A549 (cell line): ENCODE data around the gene TBC1D4. TPM values are rescaled to one million over a fixed set of nuclear protein-coding genes. Genes with fewer than 3 reads are reported as not detected.

ENCODE experiments used
- ATAC-seq, 2 experiments: fragments of 200-7000 bp in 1 of 2; fragments of >200 bp in 1 of 2; cut with Nextera tagmentation in 1 of 2; cut with Tn5 transposase in 1 of 2; 3 replicates each; pipeline versions ENCODE4 v1.8.0 to v1.9.1; 2018 to 2020; ENCODE audit warnings: mild to moderate bottlenecking in 1 of 2, moderate library complexity in 1 of 2
- CTCF ChIA-PET: fragments of 300-600 bp; sonication (Branson Sonifier 250); formaldehyde crosslinking; extraction: SDS; loops from one replicate; lab custom pipeline; 2021; ENCODE audit warnings: antibody characterized with exemption, inconsistent platforms; lab: Yijun Ruan, JAX
- POLR2A ChIA-PET: fragments of 350-600 bp; formaldehyde crosslinking; extraction: SDS; loops from one replicate; lab custom pipeline; 2021; ENCODE audit warnings: antibody characterized with exemption, inconsistent platforms; lab: Yijun Ruan, JAX
- DNase-seq, 2 experiments: peaks; one replicate each; pipeline versions ENCODE4 v3.0.0 to v3.0.0-alpha.2; 2011 to 2016; ENCODE audit warnings: low read depth in 1 of 2, low spot score in 1 of 2
- FAIRE-seq: peaks from 2 replicates; lab custom pipeline; 2011; peaks lifted over from hg19 to GRCh38; lab: Jason Lieb, UNC
- H3K27ac ChIP-seq, 2 experiments: fragments of >200 bp; sonication (Bioruptor Twin); formaldehyde crosslinking; 3 replicates each; pipeline ENCODE4 v1.5.1; 2016 to 2017
- H3K4me1 ChIP-seq: fragments of >200 bp; sonication (Bioruptor Twin); formaldehyde crosslinking; 3 replicates; pipeline ENCODE4 v1.6.1; 2016
- H3K4me2 ChIP-seq: fragments of >200 bp; sonication (Bioruptor Twin); formaldehyde crosslinking; 3 replicates; pipeline ENCODE4 v1.6.1; 2016
- H3K4me3 ChIP-seq: fragments of >200 bp; sonication (Bioruptor Twin); formaldehyde crosslinking; 3 replicates; pipeline ENCODE4 v1.5.1; 2016
- H3K9me3 ChIP-seq: fragments of >200 bp; sonication (Bioruptor Twin); formaldehyde crosslinking; 3 replicates; pipeline ENCODE4 v1.6.1; 2016
- CHD2 ChIP-seq: fragments of 150-350 bp; IDR thresholded peaks from 2 replicates; pipeline ENCODE4 v1.6.1; 2014; ENCODE audit warnings: low read length; ENCODE audit not compliant: partially characterized antibody
- FOXS1 ChIP-seq: fragments of 250-450 bp; sonication (Bioruptor Pico); IDR thresholded peaks from 2 replicates; pipeline ENCODE4 v1.5.0; 2020; ENCODE audit warnings: mild to moderate bottlenecking, moderate library complexity
- HEYL ChIP-seq: fragments of 250-450 bp; sonication (Bioruptor Pico); IDR thresholded peaks from 2 replicates; pipeline ENCODE4 v1.8.0; 2021; ENCODE audit warnings: mild to moderate bottlenecking, moderate library complexity
- HOXA7 ChIP-seq: fragments of 250-450 bp; sonication (Bioruptor Pico); IDR thresholded peaks from 2 replicates; pipeline ENCODE4 v1.5.0; 2020; ENCODE audit warnings: mild to moderate bottlenecking, moderate library complexity
- HOXB13 ChIP-seq: fragments of 250-450 bp; sonication (Bioruptor Pico); IDR thresholded peaks from 2 replicates; pipeline ENCODE4 v1.5.0; 2020; ENCODE audit warnings: low read depth, mild to moderate bottlenecking, moderate library complexity
- JUN ChIP-seq, 2 experiments: fragments of >200 bp; sonication (Bioruptor Twin); formaldehyde crosslinking; IDR thresholded peaks; 2 replicates in 1 of 2; 3 replicates in 1 of 2; pipeline ENCODE4 v1.6.1; 2016 to 2017
- JUNB ChIP-seq: fragments of >200 bp; sonication (Bioruptor Twin); formaldehyde crosslinking; IDR thresholded peaks from 2 replicates; pipeline ENCODE4 v1.6.1; 2016
- MYC ChIP-seq: IDR thresholded peaks from 2 replicates; pipeline ENCODE4 v1.6.1; 2012; ENCODE audit warnings: mild to moderate bottlenecking, inconsistent platforms, low read length, improper control_type of control experiment, borderline replicate concordance
- RAD21 ChIP-seq, 2 experiments: fragments of >200 bp in 1 of 2; sonication (Bioruptor Twin) in 1 of 2; formaldehyde crosslinking in 1 of 2; IDR thresholded peaks in 1 of 2; conservative IDR thresholded peaks in 1 of 2; 2 replicates in 1 of 2; 3 replicates in 1 of 2; pipeline ENCODE4 v1.6.1; 2012 to 2018; ENCODE audit warnings: inconsistent platforms in 1 of 2
- SMC3 ChIP-seq: fragments of >200 bp; sonication (Bioruptor Twin); formaldehyde crosslinking; IDR thresholded peaks from 3 replicates; pipeline ENCODE4 v1.6.1; 2018; ENCODE audit warnings: inconsistent platforms
- SREBF2 ChIP-seq: fragments of 450-650 bp; IDR thresholded peaks from 2 replicates; pipeline ENCODE4 v1.6.1; 2014; ENCODE audit warnings: mild to moderate bottlenecking, moderate library complexity
- ZC3H11A ChIP-seq: fragments of 450-650 bp; IDR thresholded peaks from 2 replicates; pipeline ENCODE4 v1.6.1; 2014; ENCODE audit warnings: antibody characterized with exemption, mild to moderate bottlenecking
- ZSCAN20 ChIP-seq: fragments of 250-450 bp; sonication (Bioruptor Pico); IDR thresholded peaks from 2 replicates; pipeline ENCODE4 v1.8.0; 2022; ENCODE audit warnings: mild to moderate bottlenecking, moderate library complexity
- WGBS: methylation state at CpG from one replicate; pipeline ENCODE4 v1.1.6; 2017; ENCODE audit errors: missing lambda C conversion rate; 5-methylcytosine and 5-hydroxymethylcytosine counted together
- polyA plus RNA-seq, 4 experiments: library from polyadenylated mRNA; depleted of rRNA in 3 of 4; stranded (reverse); fragments of >200 nt; fragmentation: RNase III in 1 of 4; extraction: RNeasy Plus Mini Kit Qiagen cat#74134 plus additional on column Dnase treatment in 1 of 4; gene quantifications; 2 replicates in 3 of 4; 3 replicates in 1 of 4; pipeline ENCODE4 v1.2.3, GENCODE V29; 2011 to 2017
- TF ChIP-seq, protein P1 (sequence below): fragments of >200 bp; sonication (Bioruptor Twin); formaldehyde crosslinking; IDR thresholded peaks from 3 replicates; pipeline ENCODE4 v1.5.1; 2016
- TF ChIP-seq, protein P2 (sequence below): fragments of >200 bp; sonication (Bioruptor Twin); formaldehyde crosslinking; IDR thresholded peaks from 2 replicates; pipeline ENCODE4 v1.6.1; 2016
- TF ChIP-seq, protein P3 (sequence below): fragments of 250-450 bp; sonication (Bioruptor Pico); IDR thresholded peaks from 2 replicates; pipeline ENCODE4 v1.5.0; 2020; ENCODE audit warnings: low read depth, mild to moderate bottlenecking, moderate library complexity
- TF ChIP-seq, protein P4 (sequence below): fragments of 450-650 bp; IDR thresholded peaks from 2 replicates; pipeline ENCODE4 v1.6.1; 2014; ENCODE audit warnings: antibody characterized with exemption

The TBC1D4 gene
- polyA plus RNA-seq, 2 of the 4 experiments (the other 2 are of a cell fraction), result 9.5 to 12.5 TPM

DNA sequence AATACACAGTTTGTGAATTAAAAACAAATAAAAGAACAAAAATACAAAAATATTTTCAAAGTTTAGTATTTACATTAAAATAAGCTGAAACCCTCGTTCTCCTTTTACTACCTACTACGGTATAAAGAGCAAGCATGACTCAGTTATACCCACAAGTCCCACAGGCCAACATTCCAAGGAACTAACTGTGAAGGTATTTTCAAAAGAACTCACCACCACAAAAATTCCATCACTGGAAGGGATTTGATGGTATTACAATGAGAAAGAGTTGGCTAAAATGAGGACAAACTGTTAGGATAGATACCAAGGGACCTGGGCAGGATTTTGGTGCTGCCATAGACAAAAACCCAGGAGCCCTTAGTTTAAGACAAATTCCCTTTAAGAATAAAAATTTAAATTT lies 122.7 kb downstream of the TBC1D4 start:
- POLR2A ChIA-PET, result no interaction called here

DNA sequence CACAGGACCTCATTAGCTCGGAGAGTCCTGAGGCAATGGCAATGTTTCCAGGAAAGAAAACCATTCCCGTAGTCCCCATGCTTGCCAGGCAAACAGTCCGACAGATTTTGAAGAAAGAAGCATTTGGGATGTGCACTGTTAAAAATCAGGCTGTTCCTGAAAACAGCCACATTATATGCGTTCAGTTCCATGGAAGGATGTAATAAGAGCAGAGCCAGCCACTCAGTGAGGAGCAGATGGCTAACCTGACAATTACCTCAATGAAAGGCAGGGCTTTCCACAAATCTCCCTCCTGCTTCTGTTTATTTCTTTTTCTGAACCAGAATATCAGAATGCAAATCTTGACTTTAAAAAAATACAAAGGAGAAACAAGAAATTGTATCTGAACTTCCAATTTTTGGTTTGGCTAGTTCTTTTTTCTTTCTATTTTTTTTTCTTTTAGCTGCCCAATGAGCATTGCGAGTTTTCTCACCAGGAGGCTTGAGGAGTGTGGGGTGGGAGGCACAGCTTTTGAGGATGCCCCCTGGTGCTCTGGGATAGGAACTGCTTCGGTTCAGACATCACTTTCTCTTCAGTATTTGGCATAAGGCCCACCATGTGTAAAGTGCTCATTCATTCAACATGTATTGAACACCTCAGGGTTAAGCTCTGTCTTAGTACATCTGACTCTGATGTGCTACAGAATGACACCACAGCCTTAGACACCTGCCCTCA lies 124.2 kb downstream of the TBC1D4 start:
- no peak for FAIRE-seq
- ChIA-PET POLR2A (no interaction called here), CTCF (interaction anchor here (0.7 to 1.4 kb wide), 4 partner anchors 8 to 336 kb away, joined by 3 to 7 read pairs (median 3); no protein-coding TSS in a partner anchor)
- Histone ChIP-seq H3K4me1 (peaks cover 6% of the 10 kb centered on the region; the same call in 1 of the 3 replicates), H3K4me2 (no peak overlapping the region), H3K9me3 (no peaks in the 10 kb centered on the region), H3K27ac (no peak overlapping the region), H3K4me3 (no peak overlapping the region)
- no peak for TF ChIP-seq ZC3H11A
- TF ChIP-seq RAD21 (conservative IDR thresholded peaks at IDR 0.05 in 1 of 2, IDR thresholded peaks at IDR 0.05 in 1 of 2), result 0 out of 5 replicates have a peak, but pooled peaks of 1 of the 2 experiments have one; percentile 20
- TF ChIP-seq, protein P1, sequence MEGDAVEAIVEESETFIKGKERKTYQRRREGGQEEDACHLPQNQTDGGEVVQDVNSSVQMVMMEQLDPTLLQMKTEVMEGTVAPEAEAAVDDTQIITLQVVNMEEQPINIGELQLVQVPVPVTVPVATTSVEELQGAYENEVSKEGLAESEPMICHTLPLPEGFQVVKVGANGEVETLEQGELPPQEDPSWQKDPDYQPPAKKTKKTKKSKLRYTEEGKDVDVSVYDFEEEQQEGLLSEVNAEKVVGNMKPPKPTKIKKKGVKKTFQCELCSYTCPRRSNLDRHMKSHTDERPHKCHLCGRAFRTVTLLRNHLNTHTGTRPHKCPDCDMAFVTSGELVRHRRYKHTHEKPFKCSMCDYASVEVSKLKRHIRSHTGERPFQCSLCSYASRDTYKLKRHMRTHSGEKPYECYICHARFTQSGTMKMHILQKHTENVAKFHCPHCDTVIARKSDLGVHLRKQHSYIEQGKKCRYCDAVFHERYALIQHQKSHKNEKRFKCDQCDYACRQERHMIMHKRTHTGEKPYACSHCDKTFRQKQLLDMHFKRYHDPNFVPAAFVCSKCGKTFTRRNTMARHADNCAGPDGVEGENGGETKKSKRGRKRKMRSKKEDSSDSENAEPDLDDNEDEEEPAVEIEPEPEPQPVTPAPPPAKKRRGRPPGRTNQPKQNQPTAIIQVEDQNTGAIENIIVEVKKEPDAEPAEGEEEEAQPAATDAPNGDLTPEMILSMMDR, result peak; percentile 26
- DNase-seq, result peak; percentile 47 to 69
- 75% methylated on average over 6 of the region's 6 CpGs for WGBS
- ATAC-seq, result peak; percentile 90 to 93

More for the DNA sequence above, 122.7 kb downstream of the TBC1D4 start:
- WGBS, result 42% methylated on average over 2 of the region's 2 CpGs
- no peaks in the 10 kb centered on the region for H3K9me3 ChIP-seq
- no peak overlapping the region for H3K27ac ChIP-seq
- ATAC-seq, result peak in 1 of 2 experiments; percentile 47; a peak in 1 of 6 replicates
- DNase-seq, result peak; percentile 4 to 16
- H3K4me1 ChIP-seq, result peaks cover 6% of the 10 kb centered on the region; the same call in 1 of the 3 replicates
- peak overlapping the region; percentile 15; the same call in 2 of the 3 replicates for H3K4me2 ChIP-seq
- no peak overlapping the region for H3K4me3 ChIP-seq
- no peak for FAIRE-seq
- TF ChIP-seq JUNB (no peak), CHD2 (no peak), HEYL (CRISPR knock-in tag) (no peak), FOXS1 (CRISPR knock-in tag) (no peak), HOXA7 (CRISPR knock-in tag) (no peak), SREBF2 (no peak), SMC3 (no peak), HOXB13 (CRISPR knock-in tag) (no peak)
- TF ChIP-seq, protein P2, sequence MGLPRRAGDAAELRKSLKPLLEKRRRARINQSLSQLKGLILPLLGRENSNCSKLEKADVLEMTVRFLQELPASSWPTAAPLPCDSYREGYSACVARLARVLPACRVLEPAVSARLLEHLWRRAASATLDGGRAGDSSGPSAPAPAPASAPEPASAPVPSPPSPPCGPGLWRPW, result no peak
- TF ChIP-seq, protein P3, sequence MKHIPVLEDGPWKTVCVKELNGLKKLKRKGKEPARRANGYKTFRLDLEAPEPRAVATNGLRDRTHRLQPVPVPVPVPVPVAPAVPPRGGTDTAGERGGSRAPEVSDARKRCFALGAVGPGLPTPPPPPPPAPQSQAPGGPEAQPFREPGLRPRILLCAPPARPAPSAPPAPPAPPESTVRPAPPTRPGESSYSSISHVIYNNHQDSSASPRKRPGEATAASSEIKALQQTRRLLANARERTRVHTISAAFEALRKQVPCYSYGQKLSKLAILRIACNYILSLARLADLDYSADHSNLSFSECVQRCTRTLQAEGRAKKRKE (CRISPR knock-in tag), result no peak
- TF ChIP-seq, all 56 proteins: peak for 0
- CTCF ChIA-PET, result interaction anchor here (1.5 kb wide), 1 partner anchor 12 kb away, joined by 3 read pairs; no protein-coding TSS in a partner anchor

DNA sequence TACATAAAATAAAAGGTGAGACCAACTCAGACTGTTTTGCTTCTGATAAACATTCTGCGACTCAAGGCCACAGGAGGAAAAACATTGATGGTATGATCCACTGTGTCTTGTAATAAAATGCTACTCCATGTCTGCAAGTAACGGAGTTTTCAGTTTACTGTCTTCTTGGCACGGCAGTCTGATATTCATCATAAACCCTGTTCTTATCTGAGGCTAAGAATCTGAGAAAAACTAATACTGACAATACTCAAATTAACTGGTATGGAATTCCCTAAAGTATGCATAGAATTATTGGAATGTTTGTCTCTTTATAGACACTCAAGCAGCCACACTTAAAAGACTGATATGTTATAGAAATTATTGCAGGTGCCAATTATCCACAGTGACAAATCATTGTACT lies 125.5 kb downstream of the TBC1D4 start:
- H3K27ac ChIP-seq, result no peak overlapping the region
- DNase-seq (no peak), FAIRE-seq (no peak), ATAC-seq (no peak)
- H3K4me1 ChIP-seq, result peaks cover 6% of the 10 kb centered on the region; the same call in 1 of the 3 replicates
- POLR2A ChIA-PET, result no interaction called here
- 86% methylated on average over 3 of the region's 3 CpGs for WGBS
- no peak overlapping the region for H3K4me2 ChIP-seq
- TF ChIP-seq ZSCAN20 (CRISPR knock-in tag) (no peak), RAD21 (conservative IDR thresholded peaks at IDR 0.05 in 1 of 2, IDR thresholded peaks at IDR 0.05 in 1 of 2) (no peak), JUN (IDR thresholded peaks at IDR 0.05) (no peak), MYC (no peak)
- TF ChIP-seq, protein P4, sequence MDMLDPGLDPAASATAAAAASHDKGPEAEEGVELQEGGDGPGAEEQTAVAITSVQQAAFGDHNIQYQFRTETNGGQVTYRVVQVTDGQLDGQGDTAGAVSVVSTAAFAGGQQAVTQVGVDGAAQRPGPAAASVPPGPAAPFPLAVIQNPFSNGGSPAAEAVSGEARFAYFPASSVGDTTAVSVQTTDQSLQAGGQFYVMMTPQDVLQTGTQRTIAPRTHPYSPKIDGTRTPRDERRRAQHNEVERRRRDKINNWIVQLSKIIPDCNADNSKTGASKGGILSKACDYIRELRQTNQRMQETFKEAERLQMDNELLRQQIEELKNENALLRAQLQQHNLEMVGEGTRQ, result no peak
- CTCF ChIA-PET, result no interaction called here
- H3K9me3 ChIP-seq, result no peaks in the 10 kb centered on the region
- H3K4me3 ChIP-seq, result no peak overlapping the region
